ENCODE measurements around the gene CCDC150. TPM values are rescaled to one million over a fixed set of nuclear protein-coding genes. Genes with fewer than 3 reads are reported as not detected.

The CCDC150 gene
- total RNA-seq, 1 donor from 2014 or later, result 1.5 TPM

- DNase-seq (no peak), ATAC-seq (no peak)
- Histone ChIP-seq H3K27ac (no peak overlapping the region), H3K27me3 (ENCODE audit: low read depth) (no peaks in the 10 kb centered on the region), H3K4me1 (no peaks in the 10 kb centered on the region), H3K36me3 (no peaks in the 10 kb centered on the region), H3K4me3 (no peak overlapping the region), H3K9me3 (peaks cover 4% of the 10 kb centered on the region)
- TF ChIP-seq, protein P1, sequence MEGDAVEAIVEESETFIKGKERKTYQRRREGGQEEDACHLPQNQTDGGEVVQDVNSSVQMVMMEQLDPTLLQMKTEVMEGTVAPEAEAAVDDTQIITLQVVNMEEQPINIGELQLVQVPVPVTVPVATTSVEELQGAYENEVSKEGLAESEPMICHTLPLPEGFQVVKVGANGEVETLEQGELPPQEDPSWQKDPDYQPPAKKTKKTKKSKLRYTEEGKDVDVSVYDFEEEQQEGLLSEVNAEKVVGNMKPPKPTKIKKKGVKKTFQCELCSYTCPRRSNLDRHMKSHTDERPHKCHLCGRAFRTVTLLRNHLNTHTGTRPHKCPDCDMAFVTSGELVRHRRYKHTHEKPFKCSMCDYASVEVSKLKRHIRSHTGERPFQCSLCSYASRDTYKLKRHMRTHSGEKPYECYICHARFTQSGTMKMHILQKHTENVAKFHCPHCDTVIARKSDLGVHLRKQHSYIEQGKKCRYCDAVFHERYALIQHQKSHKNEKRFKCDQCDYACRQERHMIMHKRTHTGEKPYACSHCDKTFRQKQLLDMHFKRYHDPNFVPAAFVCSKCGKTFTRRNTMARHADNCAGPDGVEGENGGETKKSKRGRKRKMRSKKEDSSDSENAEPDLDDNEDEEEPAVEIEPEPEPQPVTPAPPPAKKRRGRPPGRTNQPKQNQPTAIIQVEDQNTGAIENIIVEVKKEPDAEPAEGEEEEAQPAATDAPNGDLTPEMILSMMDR (IDR thresholded peaks at IDR 0.05), result no peak
- intact Hi-C loops (cut with DNase I), result no loop called here
Observed at GRCh38 chr2:196742685-196743084, 103.2 kb downstream of the CCDC150 start.

- H3K4me3 ChIP-seq, result no peak overlapping the region
- H3K4me1 ChIP-seq, result no peaks in the 10 kb centered on the region
- DNase-seq (no peak), ATAC-seq (no peak)
- H3K27me3 ChIP-seq (ENCODE audit: low read depth), result no peaks in the 10 kb centered on the region
- H3K27ac ChIP-seq, result no peak overlapping the region
- intact Hi-C loops (cut with DNase I), result no loop called here
- peaks cover 4% of the 10 kb centered on the region for H3K9me3 ChIP-seq
- no peaks in the 10 kb centered on the region for H3K36me3 ChIP-seq
- TF ChIP-seq, protein P1 (IDR thresholded peaks at IDR 0.05), result no peak
Observed at GRCh38 chr2:196743165-196743564, 103.7 kb downstream of the CCDC150 start.

GRCh38 chr2:196745711-196746110 lies 106.2 kb downstream of the CCDC150 start:
- Histone ChIP-seq H3K27me3 (ENCODE audit: low read depth) (no peaks in the 10 kb centered on the region), H3K9me3 (no peaks in the 10 kb centered on the region), H3K4me3 (no peak overlapping the region), H3K4me1 (no peaks in the 10 kb centered on the region), H3K27ac (no peak overlapping the region), H3K36me3 (no peaks in the 10 kb centered on the region)
- DNase-seq (no peak), ATAC-seq (no peak)
- intact Hi-C loops (cut with DNase I), result no loop called here
- TF ChIP-seq, protein P1 (IDR thresholded peaks at IDR 0.05), result no peak

- no peaks in the 10 kb centered on the region for H3K27me3 ChIP-seq (ENCODE audit: low read depth)
- H3K4me1 ChIP-seq, result no peaks in the 10 kb centered on the region
- TF ChIP-seq, protein P1 (IDR thresholded peaks at IDR 0.05), result no peak
- no peak for DNase-seq
- intact Hi-C loops (cut with DNase I), result no loop called here
- H3K27ac ChIP-seq, result no peak overlapping the region
- H3K36me3 ChIP-seq, result no peaks in the 10 kb centered on the region
- H3K4me3 ChIP-seq, result no peak overlapping the region
- ATAC-seq, result no peak
- H3K9me3 ChIP-seq, result no peaks in the 10 kb centered on the region
Observed at GRCh38 chr2:196747400-196747799, 107.9 kb downstream of the CCDC150 start.

DNA sequence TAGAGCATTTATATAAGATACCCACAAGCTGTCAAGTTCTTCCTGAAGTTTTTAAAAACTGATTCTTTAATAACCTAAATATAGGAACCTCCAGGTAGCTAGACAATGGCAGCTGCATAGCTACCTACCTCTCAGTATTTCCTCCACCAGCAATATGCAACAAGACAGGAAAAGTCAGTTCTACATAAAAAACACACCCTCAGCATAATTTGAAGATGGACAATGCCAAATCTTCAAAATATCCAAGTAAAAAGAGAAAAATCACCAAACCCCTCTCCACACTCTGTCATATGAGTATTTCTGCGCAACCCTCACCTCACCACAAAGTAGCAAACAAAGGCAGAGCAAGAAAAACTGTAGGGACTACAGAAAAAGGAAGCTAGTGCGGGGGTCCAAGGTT lies 108.6 kb downstream of the CCDC150 start:
- intact Hi-C loops (cut with DNase I), result no loop called here
- DNase-seq, result no peak
- H3K36me3 ChIP-seq, result no peaks in the 10 kb centered on the region
- H3K27ac ChIP-seq, result no peak overlapping the region
- no peak overlapping the region for H3K4me3 ChIP-seq
- no peaks in the 10 kb centered on the region for H3K27me3 ChIP-seq (ENCODE audit: low read depth)
- TF ChIP-seq, protein P1 (IDR thresholded peaks at IDR 0.05), result no peak
- ATAC-seq, result no peak
- H3K4me1 ChIP-seq, result no peaks in the 10 kb centered on the region
- peaks cover under 1% of the 10 kb centered on the region for H3K9me3 ChIP-seq
